Measurements from ENCODE around the gene CD300E. TPM values are rescaled to one million over a fixed set of nuclear protein-coding genes. Genes with fewer than 3 reads are reported as not detected.

CD300E gene
- total and polyA plus RNA-seq, 2 of the 4 experiments (the other 2 are of a cell fraction): not detected

GRCh38 chr17:74608511-74608910 lies 15.0 kb downstream of the CD300E start:
- BruUV-seq (replicated peaks): no TSS peak

More at GRCh38 chr17:74608511-74608910, 15.0 kb downstream of the CD300E start:
- H3K14ac ChIP-seq (replicated peaks; ENCODE audit: low read depth, low read length): no peak overlapping the region
- H3K79me1 ChIP-seq (ENCODE audit: low read depth in 1 of 2, low read length in 2 of 2): no peaks in the 10 kb centered on the region
- no peak overlapping the region for H3K4me2 ChIP-seq (ENCODE audit: low read depth, low read length)
- CTCF ChIA-PET: no interaction called here
- H2AK9ac ChIP-seq (replicated peaks; ENCODE audit: low read depth, low read length, poor library complexity): no peak overlapping the region
- H4K91ac ChIP-seq (ENCODE audit: insufficient read depth, low read depth, low read length): no peak overlapping the region
- H3K9me1 ChIP-seq (ENCODE audit: insufficient read depth, low read length): no peaks in the 10 kb centered on the region
- no peak overlapping the region for H3K18ac ChIP-seq (ENCODE audit: low read depth, low read length)
- H3K56ac ChIP-seq (ENCODE audit: extremely low read depth, insufficient read depth, low read length): no peak overlapping the region
- ATAC-seq (ENCODE audit: low read depth) (no peak), DNase-seq (no peak)
- POLR2A ChIA-PET (ENCODE audit: unreplicated experiment): no interaction called here
- H3K4me1 ChIP-seq (ENCODE audit: control insufficient read depth, insufficient read depth, low read length): no peaks in the 10 kb centered on the region
- H3K27me3 ChIP-seq (ENCODE audit: control insufficient read depth, insufficient read depth, low read length): no peaks in the 10 kb centered on the region
- no peak overlapping the region for H3K23ac ChIP-seq (ENCODE audit: low read depth, low read length)
- H3K36me3 ChIP-seq (ENCODE audit: control insufficient read depth, insufficient read depth, low read length): no peaks in the 10 kb centered on the region
- intact Hi-C loops (cut with micrococcal nuclease): no loop called here
- no peak overlapping the region for H3K27ac ChIP-seq (ENCODE audit: insufficient read depth, low read length)
- WGBS, 2 experiments (ENCODE audit: extremely low coverage in 2 of 2, insufficient read length in 1 of 2): 67% methylated on average over 1 of the region's 3 CpGs; no CpG with 5 or more reads in 1 of the 2 experiments
- H3K9ac ChIP-seq (ENCODE audit: low read depth, low read length): no peak overlapping the region
- H4K8ac ChIP-seq (ENCODE audit: low read depth in 2 of 2, low read length in 2 of 2): no peak overlapping the region
- no peaks in the 10 kb centered on the region for H4K20me1 ChIP-seq (ENCODE audit: insufficient read depth, low read length)
- TF ChIP-seq BHLHE40 (IDR thresholded peaks at IDR 0.05; ENCODE audit: low read depth, low read length) (no peak), RCOR1 (IDR thresholded peaks at IDR 0.05; ENCODE audit: insufficient replicate concordance, low read length) (no peak), CHD1 (IDR thresholded peaks at IDR 0.05; ENCODE audit: low read depth, low read length) (no peak), MXI1 (IDR thresholded peaks at IDR 0.05; ENCODE audit: borderline replicate concordance, low read depth, low read length) (no peak)
- in situ Hi-C loops (cut with MboI; ENCODE audit: low sequenced_read_pairs): no loop called here
- dilution Hi-C loops (cut with HindIII; ENCODE audit: low sequenced_read_pairs, unreplicated experiment): no loop called here
- no peak overlapping the region for H3K4ac ChIP-seq (ENCODE audit: low read depth, low read length)
- H2BK5ac ChIP-seq (ENCODE audit: low read depth, low read length, poor library complexity, severe bottlenecking): no peak overlapping the region
- H2AFZ ChIP-seq (replicated peaks; ENCODE audit: low read length, poor library complexity): no peak overlapping the region
- no peak overlapping the region for H4K5ac ChIP-seq (ENCODE audit: low read depth, low read length)
- H3K9me3 ChIP-seq (ENCODE audit: control insufficient read depth, insufficient read depth, low read length): peaks cover 11% of the 10 kb centered on the region
- no peak overlapping the region for H2AK5ac ChIP-seq (ENCODE audit: low read depth, low read length)
- no peak overlapping the region for H2BK15ac ChIP-seq (ENCODE audit: low read depth, low read length)
- no peak overlapping the region for H2BK120ac ChIP-seq (ENCODE audit: low read depth, low read length)
- H3K4me3 ChIP-seq (ENCODE audit: insufficient read depth, low read depth, low read length): no peak overlapping the region
- H2BK20ac ChIP-seq (ENCODE audit: low read depth, low read length): no peak overlapping the region
